ENCODE measurements around the gene PHACTR1.
A peak's percentile ranks its signal among the peaks of the same experiment; 100 is the strongest.

The PHACTR1 gene

GRCh38 chr6:12804952-12805645 lies 88.5 kb downstream of the PHACTR1 start:
- DNase-seq = no peak

GRCh38 chr6:12806136-12806535 lies 89.6 kb downstream of the PHACTR1 start:
- no peak for DNase-seq

- no peak for DNase-seq
Observed at GRCh38 chr6:12806796-12807195, 90.2 kb downstream of the PHACTR1 start.

- DNase-seq = no peak
Observed at GRCh38 chr6:12811519-12811918, 95.0 kb downstream of the PHACTR1 start.

- DNase-seq = no peak
Observed at GRCh38 chr6:12813321-12813720, 96.8 kb downstream of the PHACTR1 start.

GRCh38 chr6:12814015-12814414 lies 97.4 kb downstream of the PHACTR1 start:
- no peak for DNase-seq

GRCh38 chr6:12815089-12815488 lies 98.5 kb downstream of the PHACTR1 start:
- no peak for DNase-seq

- no peak for DNase-seq
Observed at GRCh38 chr6:12815884-12816600, 99.5 kb downstream of the PHACTR1 start.

- no peak for DNase-seq
Observed at GRCh38 chr6:12818324-12818723, 101.8 kb downstream of the PHACTR1 start.

GRCh38 chr6:12823847-12824246 lies 107.3 kb downstream of the PHACTR1 start:
- DNase-seq = no peak

- no peak for DNase-seq
Observed at GRCh38 chr6:12826584-12826983, 110.0 kb downstream of the PHACTR1 start.

GRCh38 chr6:12827921-12828320 lies 111.4 kb downstream of the PHACTR1 start:
- DNase-seq = no peak

- DNase-seq = no peak
Observed at GRCh38 chr6:12832226-12832735, 115.7 kb downstream of the PHACTR1 start.

GRCh38 chr6:12836009-12836408 lies 119.4 kb downstream of the PHACTR1 start:
- no peak for DNase-seq

GRCh38 chr6:12841619-12842018 lies 125.1 kb downstream of the PHACTR1 start:
- no peak for DNase-seq

- DNase-seq = no peak
Observed at GRCh38 chr6:12842114-12842513, 125.5 kb downstream of the PHACTR1 start.

- no peak for DNase-seq
Observed at GRCh38 chr6:12842658-12843057, 126.1 kb downstream of the PHACTR1 start.

GRCh38 chr6:12844284-12845223 lies 128.0 kb downstream of the PHACTR1 start:
- DNase-seq = peak; percentile 47

GRCh38 chr6:12845224-12846004 lies 128.8 kb downstream of the PHACTR1 start:
- peak; percentile 27 for DNase-seq

- DNase-seq = no peak
Observed at GRCh38 chr6:12848964-12849808, 132.6 kb downstream of the PHACTR1 start.

- DNase-seq = no peak
Observed at GRCh38 chr6:12849809-12850198, 133.2 kb downstream of the PHACTR1 start.
